Neural progenitor cell (in vitro differentiated cells): ENCODE data around the gene FAM149A.

Experiments
- EZH2phosphoT487 ChIP-seq: fragments of 200-600 bp; sonication (generic); IDR thresholded peaks from 2 replicates; pipeline ENCODE4 v1.6.1; 2017; ENCODE audit warnings: antibody characterized with exemption
- TF ChIP-seq, protein P1 (sequence below): fragments of 200-600 bp; sonication (generic); IDR thresholded peaks from 2 replicates; pipeline ENCODE4 v1.5.1; 2017; ENCODE audit warnings: antibody characterized with exemption, mild to moderate bottlenecking

DNA sequence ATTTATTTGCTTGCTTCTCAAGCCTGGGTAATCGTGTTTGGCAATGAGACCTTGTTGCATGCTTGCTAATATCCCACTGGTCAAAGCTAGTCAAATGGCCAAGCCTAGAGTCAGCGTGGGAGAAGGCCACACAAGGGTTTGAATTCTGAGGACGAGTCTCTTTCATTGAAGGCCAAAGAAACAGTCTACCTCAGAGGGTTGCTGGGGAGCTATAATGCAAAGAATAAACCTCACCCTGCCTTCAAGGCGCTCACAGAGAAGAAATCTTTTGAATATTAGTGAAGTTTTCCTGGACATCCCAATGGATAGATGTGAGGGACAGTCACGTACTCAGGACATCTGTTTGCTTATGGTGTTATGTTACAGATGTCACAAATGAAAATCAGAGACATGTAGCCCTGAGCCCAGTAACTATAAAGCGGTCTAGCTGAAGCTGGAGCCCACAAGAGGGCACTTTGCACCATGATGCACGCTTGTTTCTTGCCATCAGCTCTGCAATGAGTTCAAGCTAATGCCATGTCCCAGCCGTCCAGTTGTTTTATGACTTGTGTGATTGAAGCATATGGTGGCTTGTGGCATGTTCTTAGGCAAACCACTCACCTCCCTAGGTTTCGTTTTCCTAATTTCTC is 36.6 kb upstream of the FAM149A start:
- no peak for TF ChIP-seq EZH2phosphoT487
- TF ChIP-seq, protein P1, sequence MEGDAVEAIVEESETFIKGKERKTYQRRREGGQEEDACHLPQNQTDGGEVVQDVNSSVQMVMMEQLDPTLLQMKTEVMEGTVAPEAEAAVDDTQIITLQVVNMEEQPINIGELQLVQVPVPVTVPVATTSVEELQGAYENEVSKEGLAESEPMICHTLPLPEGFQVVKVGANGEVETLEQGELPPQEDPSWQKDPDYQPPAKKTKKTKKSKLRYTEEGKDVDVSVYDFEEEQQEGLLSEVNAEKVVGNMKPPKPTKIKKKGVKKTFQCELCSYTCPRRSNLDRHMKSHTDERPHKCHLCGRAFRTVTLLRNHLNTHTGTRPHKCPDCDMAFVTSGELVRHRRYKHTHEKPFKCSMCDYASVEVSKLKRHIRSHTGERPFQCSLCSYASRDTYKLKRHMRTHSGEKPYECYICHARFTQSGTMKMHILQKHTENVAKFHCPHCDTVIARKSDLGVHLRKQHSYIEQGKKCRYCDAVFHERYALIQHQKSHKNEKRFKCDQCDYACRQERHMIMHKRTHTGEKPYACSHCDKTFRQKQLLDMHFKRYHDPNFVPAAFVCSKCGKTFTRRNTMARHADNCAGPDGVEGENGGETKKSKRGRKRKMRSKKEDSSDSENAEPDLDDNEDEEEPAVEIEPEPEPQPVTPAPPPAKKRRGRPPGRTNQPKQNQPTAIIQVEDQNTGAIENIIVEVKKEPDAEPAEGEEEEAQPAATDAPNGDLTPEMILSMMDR, result peak; percentile 62
